K562 (cell line): ENCODE results near the gene ASIP. TPM values are rescaled to one million over a fixed set of nuclear protein-coding genes. Genes with fewer than 3 reads are reported as not detected.

ENCODE experiments used
- ATAC-seq: fragments of 200-7000 bp; cut with Tn5 transposase; 3 replicates; pipeline ENCODE4 v1.9.1; 2020; ENCODE audit warnings: moderate library complexity
- BruUV-seq: library from RNA; stranded (reverse); fragments of 400-500 nt; replicated peaks from 2 replicates; lab custom pipeline; 2021; lab: Mats Ljungman, UMichigan
- CTCF ChIA-PET: fragments of 300-600 bp; formaldehyde crosslinking; extraction: SDS; loops from one replicate; lab custom pipeline; 2021; ENCODE audit warnings: low intra/inter-chr PET ratio; lab: Yijun Ruan, JAX
- POLR2A ChIA-PET: fragments of 300-600, 350-650 bp; sonication (Branson Sonifier 250); formaldehyde crosslinking; extraction: SDS; loops from one replicate; lab custom pipeline; 2021; ENCODE audit warnings: antibody characterized with exemption, inconsistent platforms; lab: Yijun Ruan, JAX
- DNase-seq, 4 experiments: peaks; one replicate each; pipeline versions ENCODE4 v3.0.0 to v3.0.0-alpha.2; 2011 to 2018; ENCODE audit warnings: low spot score in 3 of 4, mixed read lengths in 3 of 4; ENCODE audit errors: extremely low read depth in 1 of 4
- FAIRE-seq: peaks from 2 replicates; lab custom pipeline; 2011; peaks lifted over from hg19 to GRCh38; lab: Jason Lieb, UNC
- H2AFZ ChIP-seq: 2 replicates; pipeline ENCODE4 v1.6.0; 2011; ENCODE audit warnings: low read depth, low read length, control low read depth, inconsistent platforms
- H3K27ac ChIP-seq: fragments of 200-600 bp; 3 replicates; pipeline ENCODE4 v1.8.0; 2011; ENCODE audit warnings: low read depth, mild to moderate bottlenecking, control low read depth, inconsistent platforms, low read length, moderate library complexity, mixed read lengths; ENCODE audit errors: extremely low read depth
- H3K27me3 ChIP-seq, 2 experiments: fragments of 300-600 bp in 1 of 2; 2 replicates in 1 of 2; 3 replicates in 1 of 2; pipeline versions ENCODE4 v1.6.0 to v1.8.0; 2011; ENCODE audit warnings: inconsistent platforms in 2 of 2, low read length in 2 of 2, mild to moderate bottlenecking in 1 of 2, mixed read lengths in 1 of 2, moderate library complexity in 1 of 2; ENCODE audit not compliant: control insufficient read depth in 2 of 2, insufficient read depth in 2 of 2
- H3K36me3 ChIP-seq: fragments of 300-600 bp; 3 replicates; pipeline ENCODE4 v1.8.0; 2011; ENCODE audit warnings: mild to moderate bottlenecking, low read length, inconsistent platforms; ENCODE audit not compliant: control insufficient read depth, insufficient read depth
- H3K4me1 ChIP-seq, 2 experiments: fragments of 200-600 bp in 1 of 2; replicated peaks in 1 of 2; 2 replicates in 1 of 2; 3 replicates in 1 of 2; pipeline versions ENCODE4 v1.5.1 to v1.8.0; 2011; ENCODE audit warnings: inconsistent platforms in 2 of 2, low read length in 2 of 2, mild to moderate bottlenecking in 1 of 2, mixed read lengths in 1 of 2, moderate library complexity in 1 of 2; ENCODE audit not compliant: control insufficient read depth in 2 of 2, insufficient read depth in 2 of 2
- H3K4me2 ChIP-seq: 2 replicates; pipeline ENCODE4 v1.6.1; 2011; ENCODE audit warnings: low read length, control low read depth, inconsistent platforms, mixed read lengths; ENCODE audit not compliant: insufficient read depth
- H3K4me3 ChIP-seq: fragments of 200-600 bp; sonication (generic), shearing (Covaris generic); 2 replicates; pipeline ENCODE4 v1.5.1; 2016; ENCODE audit warnings: control low read depth, inconsistent platforms
- H3K79me2 ChIP-seq: fragments of 200-600 bp; 3 replicates; pipeline ENCODE4 v1.8.0; 2011; ENCODE audit warnings: low read length, inconsistent platforms; ENCODE audit not compliant: control insufficient read depth, insufficient read depth
- H3K9ac ChIP-seq, 2 experiments: 2 replicates each; pipeline versions ENCODE4 v1.6.0 to v1.6.1; 2011; ENCODE audit warnings: low read depth in 2 of 2, low read length in 2 of 2, control low read depth in 1 of 2, inconsistent platforms in 1 of 2, mild to moderate bottlenecking in 1 of 2, mixed read lengths in 1 of 2; ENCODE audit not compliant: insufficient read depth in 1 of 2
- H3K9me1 ChIP-seq: one replicate; pipeline ENCODE4 v1.6.0; 2011; ENCODE audit warnings: inconsistent platforms, mild to moderate bottlenecking, low read length, moderate library complexity; ENCODE audit not compliant: control insufficient read depth, insufficient read depth
- H3K9me3 ChIP-seq: replicated peaks from 2 replicates; pipeline ENCODE4 v1.5.1; 2011; ENCODE audit warnings: low read depth, low read length, inconsistent platforms; ENCODE audit not compliant: control insufficient read depth, insufficient read depth
- H4K20me1 ChIP-seq: replicated peaks from 2 replicates; pipeline ENCODE4 v1.6.1; 2011; ENCODE audit warnings: low read length, inconsistent platforms, mixed read lengths; ENCODE audit not compliant: control insufficient read depth, insufficient read depth
- BHLHE40 ChIP-seq: IDR thresholded peaks from 2 replicates; pipeline ENCODE4 v1.6.1; 2011; ENCODE audit warnings: low read length, improper control_type of control experiment
- DPF2 ChIP-seq: fragments of 450-650 bp; IDR thresholded peaks from 2 replicates; pipeline ENCODE4 v1.6.1; 2016
- ELF4 ChIP-seq: fragments of 450-650 bp; formaldehyde crosslinking; IDR thresholded peaks from 2 replicates; pipeline ENCODE4 v1.4.0; 2022; ENCODE audit warnings: missing genetic modification characterization
- FOSL1 ChIP-seq: fragments of 200-800 bp; sonication (Bioruptor generic); conservative IDR thresholded peaks from 2 replicates; pipeline ENCODE4 v1.6.1; 2016; ENCODE audit warnings: missing genetic modification characterization, missing compliant biosample characterization
- JUN ChIP-seq, 2 experiments: sonication (generic) in 1 of 2; formaldehyde crosslinking in 1 of 2; IDR thresholded peaks; 2 replicates each; pipeline versions ENCODE4 v1.6.1 to v1.8.0; 2012 to 2022; ENCODE audit warnings: borderline replicate concordance in 2 of 2, mild to moderate bottlenecking in 2 of 2, improper control_type of control experiment in 1 of 2, low read depth in 1 of 2, low read length in 1 of 2, missing genetic modification reagents in 1 of 2
- JUND ChIP-seq, 2 experiments: IDR thresholded peaks; 2 replicates in 1 of 2; 3 replicates in 1 of 2; pipeline ENCODE4 v1.6.1; 2011; ENCODE audit warnings: borderline replicate concordance in 2 of 2, low read depth in 2 of 2, low read length in 2 of 2, improper control_type of control experiment in 1 of 2, missing biosample characterization in 1 of 2, missing genetic modification characterization in 1 of 2, missing genetic modification reagents in 1 of 2
- PCBP1 ChIP-seq: fragments of 200-400 bp; formaldehyde crosslinking; IDR thresholded peaks from 2 replicates; pipeline ENCODE4 v1.6.1; 2018; ENCODE audit warnings: mild to moderate bottlenecking, low read depth, low read length; ENCODE audit not compliant: poor library complexity, severe bottlenecking
- ZBTB7A ChIP-seq: IDR thresholded peaks from 2 replicates; pipeline ENCODE4 v1.6.1; 2011; ENCODE audit warnings: low read depth, mild to moderate bottlenecking, low read length, moderate library complexity, borderline replicate concordance; ENCODE audit not compliant: control insufficient read depth
- ZNF76 ChIP-seq: fragments of 250-450 bp; sonication (Bioruptor Pico); IDR thresholded peaks from 2 replicates; pipeline ENCODE4 v1.4.0; 2020; ENCODE audit warnings: mild to moderate bottlenecking, moderate library complexity, borderline replicate concordance
- WGBS: fragments of 100-300 bp; shearing (Covaris generic); methylation state at CpG from one replicate; pipeline ENCODE4 v1.1.6; 2016; ENCODE audit warnings: low coverage, mixed read lengths; ENCODE audit not compliant: insufficient coverage; ENCODE audit errors: missing lambda C conversion rate; 5-methylcytosine and 5-hydroxymethylcytosine counted together
- in situ Hi-C: fragments of 300-500 bp; cut with MboI; formaldehyde crosslinking; loops from 4 replicates; pipeline ENCODE4 v1.15.0; 2018; ENCODE audit warnings: inconsistent platforms, mixed read lengths
- intact Hi-C: fragments of 100-400 bp; cut with micrococcal nuclease; formaldehyde crosslinking; loops from 2 replicates; pipeline ENCODE4 v1.14.2; 2022
- polyA plus RNA-seq, 8 experiments: library from polyadenylated mRNA; depleted of rRNA in 4 of 8; stranded (reverse) in 5 of 8; unstranded in 3 of 8; fragments of >200 nt; fragmentation: Nextera tagmentation in 2 of 8; fragmentation: Illumina TruSeq in 1 of 8; extraction: Ambion mirVana in 2 of 8; extraction: Trizol in 1 of 8; gene quantifications; 2 replicates each; pipeline versions ENCODE4 v1.2.1 to v1.2.3, GENCODE V29; 2011 to 2014; ENCODE audit warnings: inconsistent platforms in 1 of 8, missing spikeins in 1 of 8
- total RNA-seq, 7 experiments: library from RNA; depleted of rRNA in 6 of 7; stranded (reverse); fragments of >200 nt in 6 of 7; fragmentation: Illumina TruSeq in 2 of 7; extraction: Trizol in 2 of 7; gene quantifications; 2 replicates each; pipeline versions ENCODE4 v1.2.1 to v1.2.3, GENCODE V29; 2011 to 2021; ENCODE audit warnings: low replicate concordance in 1 of 7
- TF ChIP-seq, protein P1 (sequence below): fragments of 450-650 bp; formaldehyde crosslinking; IDR thresholded peaks from 2 replicates; pipeline ENCODE4 v1.4.0; 2020; ENCODE audit warnings: mild to moderate bottlenecking
- TF ChIP-seq, protein P2 (sequence below): sonication (generic); formaldehyde crosslinking; IDR thresholded peaks from 2 replicates; pipeline ENCODE4 v1.8.0; 2022; ENCODE audit warnings: mild to moderate bottlenecking, missing genetic modification reagents, borderline replicate concordance
- TF ChIP-seq, protein P3 (sequence below), 2 experiments: fragments of 450-650 bp in 1 of 2; sonication (generic) in 1 of 2; formaldehyde crosslinking in 1 of 2; IDR thresholded peaks in 1 of 2; conservative IDR thresholded peaks in 1 of 2; 2 replicates each; pipeline versions ENCODE4 v1.6.1 to v1.8.1; 2016 to 2023; ENCODE audit warnings: mild to moderate bottlenecking in 2 of 2, moderate library complexity in 2 of 2, inconsistent platforms in 1 of 2, missing genetic modification reagents in 1 of 2

ASIP gene
- total and polyA plus RNA-seq, 9 of the 15 experiments (the other 6 are each of a cell fraction or from before 2014, with no cell fraction given) = not detected

DNA sequence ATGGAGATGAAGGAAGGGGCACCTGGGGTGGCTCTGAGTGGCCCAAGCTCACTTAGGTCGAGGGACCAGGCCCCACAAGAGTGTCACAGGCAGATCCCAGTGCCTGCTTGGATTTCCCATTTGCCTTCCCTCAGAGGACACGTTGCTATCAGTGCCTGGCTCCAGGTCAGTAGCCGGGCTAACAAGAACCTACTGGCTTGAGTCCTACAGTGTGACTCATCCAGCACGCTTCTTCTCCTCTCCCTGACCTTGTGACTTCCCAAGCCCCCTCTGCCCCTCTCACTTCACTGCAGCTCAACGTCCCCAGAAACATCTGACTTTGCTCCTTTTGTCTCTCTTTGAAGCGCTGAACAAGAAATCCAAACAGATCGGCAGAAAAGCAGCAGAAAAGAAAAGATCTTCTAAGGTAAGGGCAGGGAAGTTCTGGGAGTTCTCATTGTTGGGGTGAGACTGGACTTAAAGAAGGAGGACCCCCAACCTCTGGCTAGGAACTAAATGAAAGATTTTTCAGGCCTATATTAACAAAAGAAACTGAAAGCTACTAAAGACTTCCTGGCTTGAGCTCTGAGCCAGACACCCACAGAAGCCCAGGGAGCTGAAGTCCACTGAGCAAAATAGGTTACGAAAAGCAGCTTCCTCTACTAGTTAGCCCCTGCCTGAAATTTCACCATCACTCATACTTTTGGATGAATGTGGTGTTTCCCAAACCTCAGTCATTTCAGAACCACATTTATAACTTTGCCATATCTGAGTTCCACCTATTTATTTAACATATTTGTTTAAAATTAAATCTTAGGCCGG, 21.5 kb downstream of the ASIP start:
- FAIRE-seq (peak; percentile 78), DNase-seq (peak in 1 of 4 experiments; percentile 50), ATAC-seq (peak; percentile 62)
- Histone ChIP-seq H3K9me1 (no peaks in the 10 kb centered on the region), H3K79me2 (no peaks in the 10 kb centered on the region), H3K4me1 (peaks cover 0 to 2% of the 10 kb centered on the region in 2 experiments; a peak in 2 of 5 replicates), H2AFZ (peak overlapping the region; percentile 7; the same call in 1 of the 2 replicates), H3K9ac (no peak overlapping the region; a peak in 1 of 4 replicates), H3K27ac (peak overlapping the region; percentile 20; the same call in 1 of the 3 replicates), H3K36me3 (peaks cover 4% of the 10 kb centered on the region; the same call in 2 of the 3 replicates), H3K27me3 (no peaks in the 10 kb centered on the region), H3K4me2 (no peak overlapping the region), H3K4me3 (no peak overlapping the region), H4K20me1 (no peaks in the 10 kb centered on the region), H3K9me3 (no peaks in the 10 kb centered on the region)
- WGBS = 38% methylated on average over 9 of the region's 9 CpGs
- no TSS peak for BruUV-seq
- CTCF ChIA-PET = no interaction called here
- intact Hi-C loops (no loop called here), in situ Hi-C loops (no loop called here)
- POLR2A ChIA-PET = interaction anchor here (0.6 to 1.4 kb wide), 4 partner anchors 13 to 40 kb away, joined by 3 read pairs; no protein-coding TSS in a partner anchor
- peak; percentile 57; the same call in 1 of the 2 replicates for TF ChIP-seq JUND (IDR thresholded peaks at IDR 0.05; ENCODE audit: borderline replicate concordance, low read depth, low read length)
- peak; percentile 26; the same call in 1 of the 3 replicates for TF ChIP-seq JUND (tag; IDR thresholded peaks at IDR 0.05; ENCODE audit: borderline replicate concordance, low read depth, low read length)
- TF ChIP-seq DPF2 = peak; percentile 29; the same call in 1 of the 2 replicates
- TF ChIP-seq BHLHE40 = 0 out of 2 replicates have a peak, but pooled peaks have one; percentile 39
- TF ChIP-seq ELF4 = 0 out of 2 replicates have a peak, but pooled peaks have one; percentile 5
- TF ChIP-seq, protein P1, sequence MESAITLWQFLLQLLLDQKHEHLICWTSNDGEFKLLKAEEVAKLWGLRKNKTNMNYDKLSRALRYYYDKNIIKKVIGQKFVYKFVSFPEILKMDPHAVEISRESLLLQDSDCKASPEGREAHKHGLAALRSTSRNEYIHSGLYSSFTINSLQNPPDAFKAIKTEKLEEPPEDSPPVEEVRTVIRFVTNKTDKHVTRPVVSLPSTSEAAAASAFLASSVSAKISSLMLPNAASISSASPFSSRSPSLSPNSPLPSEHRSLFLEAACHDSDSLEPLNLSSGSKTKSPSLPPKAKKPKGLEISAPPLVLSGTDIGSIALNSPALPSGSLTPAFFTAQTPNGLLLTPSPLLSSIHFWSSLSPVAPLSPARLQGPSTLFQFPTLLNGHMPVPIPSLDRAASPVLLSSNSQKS (CRISPR knock-in tag) = no peak
- TF ChIP-seq ZNF76 (CRISPR knock-in tag) = no peak
- peak; percentile 77 for TF ChIP-seq FOSL1 (tag)
- TF ChIP-seq, protein P2, sequence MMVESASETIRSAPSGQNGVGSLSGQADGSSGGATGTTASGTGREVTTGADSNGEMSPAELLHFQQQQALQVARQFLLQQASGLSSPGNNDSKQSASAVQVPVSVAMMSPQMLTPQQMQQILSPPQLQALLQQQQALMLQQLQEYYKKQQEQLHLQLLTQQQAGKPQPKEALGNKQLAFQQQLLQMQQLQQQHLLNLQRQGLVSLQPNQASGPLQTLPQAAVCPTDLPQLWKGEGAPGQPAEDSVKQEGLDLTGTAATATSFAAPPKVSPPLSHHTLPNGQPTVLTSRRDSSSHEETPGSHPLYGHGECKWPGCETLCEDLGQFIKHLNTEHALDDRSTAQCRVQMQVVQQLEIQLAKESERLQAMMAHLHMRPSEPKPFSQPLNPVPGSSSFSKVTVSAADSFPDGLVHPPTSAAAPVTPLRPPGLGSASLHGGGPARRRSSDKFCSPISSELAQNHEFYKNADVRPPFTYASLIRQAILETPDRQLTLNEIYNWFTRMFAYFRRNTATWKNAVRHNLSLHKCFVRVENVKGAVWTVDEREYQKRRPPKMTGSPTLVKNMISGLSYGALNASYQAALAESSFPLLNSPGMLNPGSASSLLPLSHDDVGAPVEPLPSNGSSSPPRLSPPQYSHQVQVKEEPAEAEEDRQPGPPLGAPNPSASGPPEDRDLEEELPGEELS (CRISPR knock-in tag) = no peak
- TF ChIP-seq JUN (IDR thresholded peaks at IDR 0.05; ENCODE audit: borderline replicate concordance, low read depth, low read length) = peak; percentile 16; the same call in 1 of the 2 replicates
- TF ChIP-seq JUN (CRISPR knock-in tag; IDR thresholded peaks at IDR 0.05; ENCODE audit: borderline replicate concordance) = no peak
- TF ChIP-seq PCBP1 = no peak
- TF ChIP-seq, protein P3, sequence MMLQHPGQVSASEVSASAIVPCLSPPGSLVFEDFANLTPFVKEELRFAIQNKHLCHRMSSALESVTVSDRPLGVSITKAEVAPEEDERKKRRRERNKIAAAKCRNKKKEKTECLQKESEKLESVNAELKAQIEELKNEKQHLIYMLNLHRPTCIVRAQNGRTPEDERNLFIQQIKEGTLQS (IDR thresholded peaks at IDR 0.05) = peak; percentile 57; the same call in 1 of the 2 replicates
- TF ChIP-seq, protein P3 (CRISPR knock-in tag; conservative IDR thresholded peaks at IDR 0.05) = no peak
- peak; percentile 84; the same call in 1 of the 2 replicates for TF ChIP-seq ZBTB7A
